ENCODE data around the gene AFF3.

GRCh38 chr2:99780276-99780675, 362.1 kb downstream of the AFF3 start:
- TF ChIP-seq CTCF (IDR thresholded peaks at IDR 0.05) (no peak), POLR2A (IDR thresholded peaks at IDR 0.05) (no peak)
